Hepatocyte (in vitro differentiated cells): ENCODE measurements around the gene PLCB2. TPM values are rescaled to one million over a fixed set of nuclear protein-coding genes. Genes with fewer than 3 reads are reported as not detected.

Experiments
- DNase-seq: peaks from one replicate; pipeline ENCODE4 v3.0.0-alpha.2; 2016; ENCODE audit warnings: low spot score
- H2AFZ ChIP-seq: fragments of 200-600 bp; sonication (generic); 2 replicates; pipeline ENCODE4 v1.6.0; 2016; ENCODE audit warnings: antibody characterized with exemption, mild to moderate bottlenecking
- H3K27ac ChIP-seq: fragments of 200-600 bp; sonication (generic); 2 replicates; pipeline ENCODE4 v1.5.1; 2016; ENCODE audit warnings: mild to moderate bottlenecking
- H3K27me3 ChIP-seq: fragments of 200-600 bp; sonication (generic); 2 replicates; pipeline ENCODE4 v1.6.1; 2016
- H3K36me3 ChIP-seq: fragments of 200-600 bp; sonication (generic); replicated peaks from 2 replicates; pipeline ENCODE4 v1.5.1; 2016; ENCODE audit warnings: low read depth; ENCODE audit not compliant: insufficient read depth
- H3K4me1 ChIP-seq: fragments of 200-600 bp; sonication (generic); 2 replicates; pipeline ENCODE4 v1.5.1; 2016; ENCODE audit warnings: mild to moderate bottlenecking, moderate library complexity; ENCODE audit not compliant: insufficient read depth
- H3K4me2 ChIP-seq: fragments of 200-600 bp; sonication (generic); 2 replicates; pipeline ENCODE4 v1.6.0; 2016
- H3K4me3 ChIP-seq: fragments of 200-600 bp; sonication (generic); 2 replicates; pipeline ENCODE4 v1.5.1; 2016; ENCODE audit warnings: mild to moderate bottlenecking
- H3K79me2 ChIP-seq: fragments of 200-600 bp; sonication (generic); 2 replicates; pipeline ENCODE4 v1.6.0; 2017; ENCODE audit warnings: mild to moderate bottlenecking
- H3K9me2 ChIP-seq: fragments of 200-600 bp; sonication (generic); replicated peaks from 2 replicates; pipeline ENCODE4 v1.6.0; 2017; ENCODE audit warnings: mild to moderate bottlenecking; ENCODE audit not compliant: insufficient read depth
- H3K9me3 ChIP-seq: fragments of 200-600 bp; sonication (generic); 2 replicates; pipeline ENCODE4 v1.5.1; 2016; ENCODE audit warnings: low read depth, mild to moderate bottlenecking
- H4K20me1 ChIP-seq: fragments of 200-600 bp; sonication (generic); 2 replicates; pipeline ENCODE4 v1.6.0; 2016; ENCODE audit warnings: mild to moderate bottlenecking; ENCODE audit not compliant: insufficient read depth, poor library complexity, severe bottlenecking
- EZH2 ChIP-seq: fragments of 200-600 bp; sonication (generic); IDR thresholded peaks from 2 replicates; pipeline ENCODE4 v1.6.1; 2016; ENCODE audit warnings: antibody characterized with exemption, mild to moderate bottlenecking, borderline replicate concordance
- EZH2phosphoT487 ChIP-seq: fragments of 200-600 bp; sonication (generic); IDR thresholded peaks from one replicate; pipeline ENCODE4 v1.6.1; 2018; ENCODE audit warnings: antibody characterized with exemption, mild to moderate bottlenecking, low read depth, moderate library complexity; ENCODE audit not compliant: unreplicated experiment, severe bottlenecking
- WGBS: methylation state at CpG from one replicate; pipeline ENCODE4 v1.1.6; 2016; ENCODE audit warnings: low lambda C conversion rate; ENCODE audit errors: missing lambda C conversion rate; 5-methylcytosine and 5-hydroxymethylcytosine counted together
- polyA plus RNA-seq: library from polyadenylated mRNA; unstranded; fragments of >200 nt; fragmentation: Nextera tagmentation; extraction: Ambion mirVana; gene quantifications from 2 replicates; pipeline ENCODE4 v1.2.1, GENCODE V29; 2016
- total RNA-seq: library from RNA; depleted of rRNA; stranded (reverse); fragments of >200 nt; gene quantifications from 2 replicates; pipeline ENCODE4 v1.2.3, GENCODE V29; 2014
- TF ChIP-seq, protein P1 (sequence below): fragments of 200-600 bp; sonication (generic); IDR thresholded peaks from 2 replicates; pipeline ENCODE4 v1.5.1; 2016; ENCODE audit warnings: antibody characterized with exemption, mild to moderate bottlenecking; ENCODE audit not compliant: poor library complexity

Gene PLCB2
- total and polyA plus RNA-seq, 2 experiments from 2014 or later = 1.7 to 4.4 TPM

DNA sequence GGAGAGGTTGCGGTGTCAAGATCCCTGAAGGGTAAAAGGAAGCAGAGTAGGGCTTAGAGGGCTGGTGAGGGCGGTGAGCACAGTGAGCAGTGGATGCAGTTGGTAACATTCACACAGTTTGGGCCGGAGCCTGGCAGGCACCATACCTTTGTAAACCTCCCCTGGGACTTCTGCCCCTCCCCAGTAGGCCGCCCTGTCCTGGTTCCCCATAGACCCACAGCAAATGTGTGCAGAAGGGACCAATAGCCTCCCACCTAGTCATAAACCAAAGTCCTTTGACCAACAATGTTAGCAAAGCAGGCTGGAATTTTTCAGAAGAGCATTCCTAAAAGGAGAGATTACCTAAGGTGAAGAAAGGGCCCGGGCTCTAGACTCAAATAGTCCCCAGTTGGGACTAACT, 41.4 kb upstream of the PLCB2 start:
- Histone ChIP-seq H3K9me3 (no peaks in the 10 kb centered on the region), H3K36me3 (no peaks in the 10 kb centered on the region), H2AFZ (no peak overlapping the region), H3K27ac (peak overlapping the region; percentile 97), H3K9me2 (no peaks in the 10 kb centered on the region), H4K20me1 (no peaks in the 10 kb centered on the region), H3K4me2 (no peak overlapping the region), H3K79me2 (peaks cover 5% of the 10 kb centered on the region), H3K27me3 (no peaks in the 10 kb centered on the region), H3K4me3 (no peak overlapping the region), H3K4me1 (peaks cover 50% of the 10 kb centered on the region)
- no peak for DNase-seq
- no peak for TF ChIP-seq EZH2
- no peak for TF ChIP-seq EZH2phosphoT487
- TF ChIP-seq, protein P1, sequence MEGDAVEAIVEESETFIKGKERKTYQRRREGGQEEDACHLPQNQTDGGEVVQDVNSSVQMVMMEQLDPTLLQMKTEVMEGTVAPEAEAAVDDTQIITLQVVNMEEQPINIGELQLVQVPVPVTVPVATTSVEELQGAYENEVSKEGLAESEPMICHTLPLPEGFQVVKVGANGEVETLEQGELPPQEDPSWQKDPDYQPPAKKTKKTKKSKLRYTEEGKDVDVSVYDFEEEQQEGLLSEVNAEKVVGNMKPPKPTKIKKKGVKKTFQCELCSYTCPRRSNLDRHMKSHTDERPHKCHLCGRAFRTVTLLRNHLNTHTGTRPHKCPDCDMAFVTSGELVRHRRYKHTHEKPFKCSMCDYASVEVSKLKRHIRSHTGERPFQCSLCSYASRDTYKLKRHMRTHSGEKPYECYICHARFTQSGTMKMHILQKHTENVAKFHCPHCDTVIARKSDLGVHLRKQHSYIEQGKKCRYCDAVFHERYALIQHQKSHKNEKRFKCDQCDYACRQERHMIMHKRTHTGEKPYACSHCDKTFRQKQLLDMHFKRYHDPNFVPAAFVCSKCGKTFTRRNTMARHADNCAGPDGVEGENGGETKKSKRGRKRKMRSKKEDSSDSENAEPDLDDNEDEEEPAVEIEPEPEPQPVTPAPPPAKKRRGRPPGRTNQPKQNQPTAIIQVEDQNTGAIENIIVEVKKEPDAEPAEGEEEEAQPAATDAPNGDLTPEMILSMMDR = no peak
- 68% methylated on average over 5 of the region's 5 CpGs for WGBS

DNA sequence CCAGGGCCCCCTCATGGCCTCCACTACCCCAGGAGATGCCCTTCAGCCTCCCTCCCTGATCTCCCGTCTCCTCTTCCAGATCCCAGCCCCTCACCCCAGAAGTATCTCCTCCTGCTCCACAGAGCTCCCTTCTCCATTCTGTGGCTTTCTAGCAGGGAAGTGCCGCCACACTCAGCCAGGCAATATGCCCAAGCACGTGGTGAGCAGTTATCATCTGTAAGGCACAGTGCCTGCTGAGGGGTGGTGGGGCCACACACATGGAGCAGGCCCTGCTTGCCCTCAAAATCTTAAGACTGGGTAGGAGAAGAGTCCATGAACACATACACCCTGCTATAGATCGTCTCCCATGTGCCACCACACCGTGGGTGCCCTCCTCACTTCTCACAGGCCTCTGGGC, 40.7 kb upstream of the PLCB2 start:
- Histone ChIP-seq H3K4me3 (no peak overlapping the region), H3K27ac (peak overlapping the region; percentile 97), H4K20me1 (no peaks in the 10 kb centered on the region), H3K9me3 (no peaks in the 10 kb centered on the region), H3K4me1 (peaks cover 46% of the 10 kb centered on the region), H2AFZ (no peak overlapping the region), H3K27me3 (no peaks in the 10 kb centered on the region), H3K4me2 (no peak overlapping the region), H3K9me2 (no peaks in the 10 kb centered on the region), H3K79me2 (peaks cover 5% of the 10 kb centered on the region), H3K36me3 (no peaks in the 10 kb centered on the region)
- TF ChIP-seq EZH2phosphoT487 (no peak), EZH2 (no peak)
- TF ChIP-seq, protein P1 = no peak
- 86% methylated on average over 5 of the region's 5 CpGs for WGBS
- DNase-seq = no peak

DNA sequence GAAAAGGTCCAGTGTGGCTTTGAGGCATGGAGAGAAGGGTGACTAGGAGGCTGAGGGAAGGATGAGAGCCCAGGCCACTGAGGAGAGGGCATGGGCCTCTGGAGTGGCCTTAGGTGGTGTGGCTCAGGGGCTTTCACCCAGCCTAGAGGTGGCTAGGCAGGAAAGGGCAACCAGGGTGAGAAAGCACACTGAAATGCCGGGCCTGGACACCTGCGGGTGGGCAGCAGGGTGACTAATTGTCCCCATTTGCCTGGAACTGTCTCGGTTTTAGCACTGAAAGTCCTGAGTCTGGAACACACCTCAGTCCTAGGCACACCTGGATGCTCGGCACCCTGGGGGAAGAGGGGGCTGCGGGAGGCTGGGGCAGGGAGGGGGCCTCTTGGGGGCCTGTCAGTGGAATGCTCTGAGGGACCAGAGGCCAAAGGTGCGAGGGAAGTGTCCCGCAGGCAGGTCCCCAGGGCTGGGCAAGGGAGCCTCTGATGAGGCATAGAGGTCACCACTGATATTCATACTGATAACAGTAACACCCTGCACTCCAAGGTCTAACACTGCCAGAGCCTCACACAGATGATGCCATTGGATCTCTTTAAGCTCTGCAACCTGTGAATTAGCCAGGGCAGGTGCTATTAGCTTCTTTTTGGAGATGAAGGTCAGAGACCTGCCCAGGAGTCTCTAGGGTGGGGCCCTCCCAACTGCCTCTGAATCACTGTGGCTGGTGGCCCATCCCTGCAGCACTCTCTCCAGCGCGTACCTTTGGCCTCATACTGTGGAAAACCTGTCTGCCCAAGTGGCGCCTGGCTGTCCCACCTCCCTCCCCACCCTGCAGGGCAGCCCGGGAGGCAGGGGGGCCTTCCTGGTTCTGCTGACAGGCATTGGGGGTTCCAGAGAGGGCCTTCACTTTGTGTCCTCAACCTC, 40.1 kb upstream of the PLCB2 start:
- DNase-seq = peak; percentile 75
- Histone ChIP-seq H3K27ac (peak overlapping the region; percentile 97), H3K9me3 (no peaks in the 10 kb centered on the region), H3K79me2 (peaks cover 5% of the 10 kb centered on the region), H3K4me2 (no peak overlapping the region), H3K4me1 (peaks cover 48% of the 10 kb centered on the region), H3K9me2 (no peaks in the 10 kb centered on the region), H2AFZ (no peak overlapping the region), H4K20me1 (no peaks in the 10 kb centered on the region), H3K27me3 (no peaks in the 10 kb centered on the region), H3K4me3 (no peak overlapping the region), H3K36me3 (no peaks in the 10 kb centered on the region)
- 87% methylated on average over 11 of the region's 11 CpGs for WGBS
- no peak for TF ChIP-seq EZH2
- TF ChIP-seq, protein P1 = no peak
- TF ChIP-seq EZH2phosphoT487 = no peak
